ENCODE data around the gene ITGA2. TPM values are rescaled to one million over a fixed set of nuclear protein-coding genes. Genes with fewer than 3 reads are reported as not detected.

The ITGA2 gene
- total and polyA plus RNA-seq, 2 of the 8 experiments (the other 6 are each of a cell fraction or from before 2014, with no cell fraction given), result 1.4 to 7.7 TPM

DNA sequence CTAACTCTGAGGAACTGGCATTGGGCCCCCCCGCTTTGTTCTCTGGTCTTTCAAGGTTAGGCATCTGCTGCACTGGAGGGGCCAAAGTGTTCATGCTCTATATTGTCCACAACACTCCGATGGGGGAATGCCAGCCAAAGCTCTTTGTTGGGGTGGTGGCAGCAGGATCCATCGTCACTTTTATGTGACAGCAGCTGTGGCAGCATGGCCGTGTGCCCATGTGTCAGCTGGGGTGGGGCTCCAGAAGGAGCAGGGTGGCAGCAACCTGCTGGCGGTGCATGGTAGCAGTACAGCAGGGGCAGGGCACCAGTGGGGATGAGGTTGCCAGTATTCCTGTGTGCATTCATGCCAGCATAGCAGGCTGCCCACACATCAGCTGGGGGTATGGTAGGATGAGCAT is 28.2 kb downstream of the ITGA2 start (continued):
- no peak for TF ChIP-seq RXRA (IDR thresholded peaks at IDR 0.05; ENCODE audit: insufficient read depth, low read depth, low read length)
- TF ChIP-seq POU5F1 (IDR thresholded peaks at IDR 0.05; ENCODE audit: low read depth, low read length), result no peak
- TF ChIP-seq GTF2F1 (IDR thresholded peaks at IDR 0.05; ENCODE audit: borderline replicate concordance, low read depth, low read length), result no peak
- no peak for TF ChIP-seq CHD1 (IDR thresholded peaks at IDR 0.05; ENCODE audit: low read depth, low read length)

Measured in H1 (cell line).